Right cardiac atrium (tissue), 5 donors: ENCODE measurements around the gene SGCD. TPM values are rescaled to one million over a fixed set of nuclear protein-coding genes. Genes with fewer than 3 reads are reported as not detected.

Experiments used
- ATAC-seq, 2 donors: fragments of 200-7000 bp; cut with Tn5 transposase; one replicate each; pipeline versions ENCODE4 v1.8.0 to v1.9.1; 2020; ENCODE audit warnings: moderate library complexity in 2 of 2, mild to moderate bottlenecking in 1 of 2
- DNase-seq, 3 donors: peaks; one replicate each; pipeline ENCODE4 v3.0.0-alpha.2; 2020
- H3K27ac ChIP-seq: one replicate; pipeline ENCODE4 v1.5.1; 2013; ENCODE audit warnings: mild to moderate bottlenecking, low read length, control low read depth, moderate library complexity
- H3K27me3 ChIP-seq: one replicate; pipeline ENCODE4 v1.6.1; 2013; ENCODE audit not compliant: control insufficient read depth, insufficient read depth
- H3K4me1 ChIP-seq: one replicate; pipeline ENCODE4 v1.6.1; 2013; ENCODE audit warnings: low read length; ENCODE audit not compliant: control insufficient read depth, insufficient read depth
- H3K4me3 ChIP-seq: one replicate; pipeline ENCODE4 v1.5.1; 2013; ENCODE audit warnings: low read length, control low read depth
- H3K9me3 ChIP-seq: one replicate; pipeline ENCODE4 v1.6.1; 2013; ENCODE audit warnings: low read length; ENCODE audit not compliant: control insufficient read depth
- WGBS: extraction: QIAGEN DNeasy Blood & Tissue Kit; methylation state at CpG from one replicate; pipeline ENCODE4 v1.1.7; 2013; 5-methylcytosine and 5-hydroxymethylcytosine counted together
- intact Hi-C, 4 donors: fragments of 100-400 bp; cut with DNase I; formaldehyde crosslinking; loops; one replicate each; pipeline versions ENCODE4 v1.11.0 to v1.14.0; 2022 to 2023
- polyA plus RNA-seq: library from polyadenylated mRNA; stranded (reverse); fragments of 200-250 nt; gene quantifications from one replicate; pipeline ENCODE4 v1.2.3, GENCODE V29; 2013
- total RNA-seq, 4 donors: library from RNA; stranded (reverse); fragmentation: NEBNext Ultra II Directional; extraction: Animal tissue kit (Norgen Biotek cat#: 25700); gene quantifications; one replicate each; pipeline ENCODE4 v1.2.1, GENCODE V29; 2021
- donor health status: healthy with polysubstance abuse.
- donor health status: DM: no; HTN: yes; CAD: no.
- donor health status: DM: no; HTN: no; CAD: no.
- donor health status: DM: no; HTN: yes; CAD: no; lungs with severe emphysema.
- donor health status: DM: yes; HTN: yes; CAD: no.

SGCD gene
- total and polyA plus RNA-seq, 5 donors: 23.2 to 151 (median 75.8) TPM

DNA sequence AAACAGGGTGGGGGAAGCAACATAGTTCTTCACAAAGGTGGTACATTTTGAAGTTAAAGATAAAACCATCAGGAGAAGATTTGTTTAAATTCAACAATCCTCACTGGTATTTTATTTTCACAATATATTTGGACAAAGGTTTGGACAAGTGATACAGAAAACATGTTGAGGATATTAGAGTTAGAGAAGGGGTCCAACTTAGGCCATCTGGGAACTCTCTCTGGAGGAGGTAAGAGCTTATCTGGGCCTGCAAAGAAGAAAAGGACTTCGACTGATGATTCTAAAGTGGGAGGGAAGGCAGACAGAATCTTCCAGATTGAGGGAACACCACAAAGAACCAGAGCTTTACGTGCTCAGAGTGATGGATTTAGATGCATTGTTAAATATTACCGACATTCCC lies 58.5 kb downstream of the SGCD start:
- intact Hi-C loops: no loop called here

DNA sequence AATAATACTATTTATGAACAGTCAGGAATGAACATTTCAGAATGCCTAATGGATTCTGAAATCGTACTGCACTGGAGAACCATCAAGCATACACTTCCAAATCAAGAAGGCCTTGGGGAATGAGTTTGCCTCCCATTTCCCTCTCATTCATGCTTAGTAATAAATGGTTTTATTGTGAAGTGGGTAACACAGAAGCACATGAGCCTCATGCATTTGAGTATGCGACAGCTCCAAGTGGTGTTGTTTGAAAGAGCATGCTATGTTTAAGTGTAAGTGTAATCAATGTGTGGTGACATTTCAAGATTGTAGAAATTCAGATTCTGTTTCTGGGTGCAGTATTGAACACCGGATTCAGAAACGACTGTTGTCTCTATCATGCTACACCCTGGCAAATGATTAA lies 60.0 kb downstream of the SGCD start:
- 49% methylated on average over 4 of the region's 4 CpGs for WGBS
- ATAC-seq: no peak

More for the DNA sequence above, 58.5 kb downstream of the SGCD start:
- Histone ChIP-seq H3K27me3 (no peaks in the 10 kb centered on the region), H3K9me3 (no peaks in the 10 kb centered on the region), H3K27ac (no peak overlapping the region), H3K4me1 (peaks cover 4% of the 10 kb centered on the region), H3K4me3 (no peak overlapping the region)
- no peak for DNase-seq
- WGBS: 61% methylated on average over 3 of the region's 3 CpGs
- no peak for ATAC-seq

DNA sequence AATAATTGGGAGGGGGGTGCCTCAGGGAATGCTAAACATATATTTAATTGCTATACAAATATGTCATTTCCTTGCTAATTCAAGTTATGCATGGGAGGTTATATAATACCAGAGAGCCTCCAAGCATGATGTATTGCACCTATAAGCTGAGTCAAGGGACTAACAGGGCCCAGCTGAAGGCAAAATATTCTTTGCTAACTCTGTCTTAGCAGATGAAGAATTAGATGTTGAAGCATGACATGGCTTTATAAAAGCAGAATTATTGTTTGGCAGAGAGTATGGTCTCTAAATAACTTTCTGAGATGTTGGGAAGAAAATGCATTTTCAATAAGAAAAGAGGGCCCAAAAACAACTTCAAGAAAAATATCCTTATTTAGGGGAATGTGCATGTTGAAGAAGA lies 60.4 kb downstream of the SGCD start:
- Histone ChIP-seq H3K4me3 (no peak overlapping the region), H3K9me3 (no peaks in the 10 kb centered on the region), H3K27ac (no peak overlapping the region), H3K4me1 (peaks cover 4% of the 10 kb centered on the region), H3K27me3 (no peaks in the 10 kb centered on the region)
- DNase-seq (no peak), ATAC-seq (no peak)
- intact Hi-C loops: no loop called here

More for the DNA sequence above, 60.0 kb downstream of the SGCD start:
- intact Hi-C loops: no loop called here
- H3K27ac ChIP-seq: no peak overlapping the region
- no peak overlapping the region for H3K4me3 ChIP-seq
- peaks cover 4% of the 10 kb centered on the region for H3K4me1 ChIP-seq
- H3K9me3 ChIP-seq: no peaks in the 10 kb centered on the region
- DNase-seq: no peak
- H3K27me3 ChIP-seq: no peaks in the 10 kb centered on the region

DNA sequence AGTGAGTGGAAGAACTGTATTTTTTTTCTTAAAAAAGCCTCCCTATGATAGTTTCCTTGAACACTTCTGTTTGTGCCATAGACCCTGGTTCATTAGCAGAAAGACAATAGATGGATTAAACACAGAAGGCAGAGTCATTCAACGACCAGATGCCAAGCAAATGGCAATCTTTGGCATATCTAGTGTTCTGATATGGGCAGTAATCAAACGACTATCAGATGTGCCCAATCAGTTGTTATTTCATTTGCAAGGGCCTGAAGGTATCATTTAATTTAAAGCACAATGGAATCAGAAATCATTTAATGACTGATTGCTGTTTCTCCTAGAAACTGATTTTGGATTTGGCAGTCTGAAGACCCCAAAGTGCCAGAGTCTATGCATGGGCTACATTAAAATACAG lies 61.3 kb downstream of the SGCD start:
- no peak overlapping the region for H3K4me3 ChIP-seq
- H3K27me3 ChIP-seq: no peaks in the 10 kb centered on the region
- H3K4me1 ChIP-seq: peaks cover 4% of the 10 kb centered on the region
- WGBS: 23% methylated on average over 2 of the region's 2 CpGs
- no peak for DNase-seq
- no peak overlapping the region for H3K27ac ChIP-seq
- no peak for ATAC-seq
- intact Hi-C loops: no loop called here
- no peaks in the 10 kb centered on the region for H3K9me3 ChIP-seq

DNA sequence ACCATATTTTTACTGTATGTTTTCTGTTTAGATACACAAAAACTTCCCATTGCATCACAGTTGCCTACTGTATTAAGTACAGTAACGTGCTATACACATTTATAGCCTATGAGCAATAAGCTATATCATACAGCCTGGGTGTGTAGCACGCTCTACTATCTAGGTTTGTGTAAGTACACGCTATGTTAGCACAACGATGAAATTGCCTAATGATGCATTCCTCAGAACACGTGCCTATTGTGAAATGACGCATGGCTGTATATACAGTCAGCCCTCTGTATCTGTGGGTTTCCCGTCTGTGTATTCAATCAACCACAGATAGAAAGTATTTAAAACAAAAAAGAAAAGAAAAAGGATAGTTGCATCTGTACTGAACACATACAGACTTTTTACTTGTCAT lies 64.2 kb downstream of the SGCD start:
- H3K27me3 ChIP-seq: no peaks in the 10 kb centered on the region
- WGBS: 83% methylated on average over 7 of the region's 7 CpGs
- H3K27ac ChIP-seq: no peak overlapping the region
- no peaks in the 10 kb centered on the region for H3K4me1 ChIP-seq
- no peak for ATAC-seq
- no peak overlapping the region for H3K4me3 ChIP-seq
- no peaks in the 10 kb centered on the region for H3K9me3 ChIP-seq
- intact Hi-C loops: no loop called here
- no peak for DNase-seq

DNA sequence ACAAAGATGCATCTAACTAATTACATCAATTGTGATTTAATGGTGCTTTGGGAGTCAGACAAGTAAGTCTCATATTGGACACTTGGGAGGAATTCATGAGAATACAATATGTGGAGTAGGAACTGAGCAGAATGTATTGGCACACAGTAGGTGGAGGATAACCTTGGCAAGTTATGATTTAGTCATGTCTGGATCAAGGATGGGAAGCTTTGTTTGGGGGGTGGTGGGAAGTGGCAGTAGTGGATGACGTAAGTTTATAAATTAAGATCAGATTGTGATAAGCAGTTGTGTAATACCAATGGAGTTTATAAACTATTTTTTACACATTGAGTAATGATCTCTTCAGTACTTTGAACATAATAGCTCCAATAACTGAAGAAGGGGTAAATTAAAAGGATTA lies 67.0 kb downstream of the SGCD start:
- no peak for DNase-seq
- H3K27me3 ChIP-seq: no peaks in the 10 kb centered on the region
- no peak overlapping the region for H3K27ac ChIP-seq
- intact Hi-C loops: no loop called here
- no peak overlapping the region for H3K4me3 ChIP-seq
- H3K4me1 ChIP-seq: peaks cover 2% of the 10 kb centered on the region
- WGBS: 63% methylated on average over 1 of the region's 1 CpG
- H3K9me3 ChIP-seq: no peaks in the 10 kb centered on the region
- no peak for ATAC-seq

DNA sequence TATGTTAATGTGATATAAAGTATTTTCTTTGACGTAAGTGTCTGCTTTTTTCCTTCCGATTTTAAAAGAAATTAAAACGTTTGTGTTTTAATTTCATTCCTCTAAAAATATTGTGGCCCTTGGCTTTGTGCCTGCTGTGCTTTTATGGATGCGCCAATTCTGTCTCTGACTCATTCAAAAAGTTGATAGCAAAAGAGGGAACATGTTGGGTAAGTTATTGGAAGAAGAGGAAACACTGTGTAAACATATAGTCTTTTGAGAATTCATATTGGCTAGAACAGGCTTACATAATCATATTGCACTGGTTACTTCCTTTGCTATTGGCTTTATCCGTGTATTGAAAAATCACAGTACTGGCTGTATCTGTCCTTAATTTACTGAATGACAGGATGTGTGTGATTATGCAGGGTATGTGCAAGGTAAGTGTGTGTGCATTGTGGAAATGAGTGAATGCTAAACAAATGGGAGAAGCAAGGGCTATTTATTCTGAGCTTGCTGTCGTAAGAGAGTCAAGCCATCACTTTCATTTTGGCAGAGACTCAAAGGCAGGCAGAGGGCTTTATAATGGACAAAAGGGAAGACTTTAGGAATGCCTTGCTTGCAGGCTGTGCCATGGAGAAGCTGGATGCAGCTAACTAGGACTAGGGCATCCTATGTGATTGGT lies 67.8 kb downstream of the SGCD start:
- Histone ChIP-seq H3K9me3 (no peaks in the 10 kb centered on the region), H3K27me3 (no peaks in the 10 kb centered on the region), H3K4me1 (peaks cover 2% of the 10 kb centered on the region), H3K27ac (peak overlapping the region; percentile 80), H3K4me3 (no peak overlapping the region)
- ATAC-seq (peak; percentile 45 to 67), DNase-seq (peak in 1 of 3 donors; percentile 56)
- intact Hi-C loops: no loop called here
- WGBS: 46% methylated on average over 6 of the region's 6 CpGs

DNA sequence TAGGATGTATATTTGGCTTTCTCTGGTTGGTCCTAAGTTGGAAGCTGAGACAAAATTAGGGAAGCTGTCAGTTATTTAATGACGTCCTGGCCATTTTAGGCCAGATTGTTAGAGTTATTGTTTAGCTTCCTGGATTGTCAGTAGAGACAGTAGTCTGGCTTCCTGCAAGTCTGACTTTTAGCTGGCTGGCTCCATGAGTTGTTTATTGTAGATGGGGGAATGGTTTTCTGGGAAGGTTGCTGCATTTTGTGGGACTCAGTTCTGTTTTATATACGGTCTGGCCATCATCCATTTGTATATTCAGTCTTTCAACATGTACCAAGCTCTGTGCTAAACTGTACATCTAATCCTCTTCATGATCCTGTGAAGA lies 68.3 kb downstream of the SGCD start:
- Histone ChIP-seq H3K4me3 (no peak overlapping the region), H3K27ac (peak overlapping the region; percentile 80), H3K9me3 (no peaks in the 10 kb centered on the region), H3K4me1 (peaks cover 4% of the 10 kb centered on the region), H3K27me3 (no peaks in the 10 kb centered on the region)
- intact Hi-C loops: no loop called here
- ATAC-seq (peak in 1 of 2 donors; percentile 4), DNase-seq (no peak)
- 28% methylated on average over 2 of the region's 2 CpGs for WGBS

DNA sequence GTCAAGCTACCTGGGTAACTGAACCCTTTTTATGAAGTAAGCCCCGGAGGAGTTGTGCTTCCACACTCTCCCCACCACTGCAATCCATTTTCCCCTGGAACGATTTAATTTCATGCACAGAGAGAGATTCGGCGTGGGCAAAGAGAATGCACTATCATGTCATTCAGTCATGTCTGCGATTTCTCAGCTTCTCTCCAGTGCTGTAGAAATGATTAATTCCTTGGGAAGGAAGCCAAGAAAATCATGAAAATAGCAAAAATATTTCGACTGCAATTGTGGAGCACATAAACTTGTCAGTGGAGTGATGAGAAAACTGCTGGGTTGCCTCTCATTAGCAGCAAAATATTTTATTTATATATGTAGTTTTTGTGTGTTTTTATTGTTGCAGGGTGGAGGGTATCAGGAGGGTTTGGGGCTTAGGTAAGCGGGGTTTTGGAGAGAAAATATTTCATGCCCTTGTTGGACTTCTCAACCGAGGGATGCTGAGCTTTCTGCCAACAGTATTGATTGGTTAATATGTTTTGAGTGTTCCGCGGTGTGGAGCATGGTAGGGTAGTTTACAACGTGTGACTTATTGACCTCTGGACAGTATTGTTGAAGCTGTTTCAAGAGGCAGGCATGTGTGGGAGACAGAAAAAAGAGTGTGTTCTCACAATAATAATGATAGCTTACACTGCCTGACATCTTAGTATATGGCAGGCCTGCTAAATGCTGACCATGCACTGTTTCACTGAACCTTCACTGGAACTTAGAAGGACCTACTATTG lies 69.3 kb downstream of the SGCD start:
- Histone ChIP-seq H3K9me3 (no peaks in the 10 kb centered on the region), H3K27me3 (no peaks in the 10 kb centered on the region), H3K4me3 (no peak overlapping the region), H3K27ac (no peak overlapping the region), H3K4me1 (peaks cover 4% of the 10 kb centered on the region)
- 35% methylated on average over 11 of the region's 11 CpGs for WGBS
- intact Hi-C loops: no loop called here
- DNase-seq (no peak), ATAC-seq (peak; percentile 22 to 43)

DNA sequence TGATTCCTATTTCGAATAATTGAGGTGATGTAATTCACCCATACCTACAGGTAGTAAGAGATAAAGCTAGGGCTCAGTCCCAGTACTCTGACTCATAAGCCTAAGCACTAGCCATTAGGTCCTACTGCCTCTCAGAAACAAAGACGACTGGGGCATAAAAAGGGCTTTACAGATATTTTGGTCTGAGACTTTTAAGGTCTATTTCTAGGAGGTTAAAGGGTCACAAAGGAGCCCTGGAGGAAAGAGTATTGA lies 69.8 kb downstream of the SGCD start:
- ATAC-seq: no peak
- Histone ChIP-seq H3K4me3 (no peak overlapping the region), H3K4me1 (peaks cover 4% of the 10 kb centered on the region), H3K27me3 (no peaks in the 10 kb centered on the region), H3K9me3 (no peaks in the 10 kb centered on the region), H3K27ac (no peak overlapping the region)
- 52% methylated on average over 2 of the region's 2 CpGs for WGBS
- intact Hi-C loops: no loop called here
- no peak for DNase-seq

DNA sequence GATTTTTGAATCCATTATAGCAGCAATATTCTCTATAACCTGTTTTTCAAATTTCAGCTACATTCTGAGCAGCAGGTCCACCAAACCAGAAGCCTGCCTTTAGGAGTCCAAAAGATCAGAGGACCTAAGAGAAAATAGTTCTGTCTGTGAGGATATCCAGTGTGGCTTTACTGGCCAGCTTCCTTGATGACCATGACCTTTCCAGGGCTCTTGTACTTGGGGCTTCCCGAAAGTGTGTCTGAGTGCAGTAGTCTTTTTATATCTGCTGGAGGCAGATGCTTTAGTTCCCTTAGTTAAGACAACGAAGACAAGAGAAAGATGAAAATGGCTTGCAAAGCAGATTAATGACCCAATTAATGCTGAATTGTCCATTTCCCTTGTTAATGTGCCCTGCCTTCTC lies 72.4 kb downstream of the SGCD start:
- Histone ChIP-seq H3K27me3 (no peaks in the 10 kb centered on the region), H3K27ac (no peak overlapping the region), H3K9me3 (no peaks in the 10 kb centered on the region), H3K4me1 (peaks cover 4% of the 10 kb centered on the region), H3K4me3 (no peak overlapping the region)
- intact Hi-C loops: no loop called here
- ATAC-seq (peak; percentile 37 to 69), DNase-seq (no peak)
- WGBS: 32% methylated on average over 2 of the region's 2 CpGs
